CD4-positive, CD25-positive, alpha-beta regulatory T cell (primary cell): ENCODE results near the gene ACVR2B. TPM values are rescaled to one million over a fixed set of nuclear protein-coding genes. Genes with fewer than 3 reads are reported as not detected.
"Not testable (repeated sequence)": the region's sequence is repeated elsewhere in the genome, so short reads cannot be mapped to it uniquely, and the experiment has no call there.

ENCODE experiments used
- ATAC-seq, 2 donors: fragments of 150-1000 bp; cut with Tn5 transposase; one replicate each; pipeline ENCODE4 v1.10.0; 2021; ENCODE audit warnings: low read depth in 2 of 2, moderate number of reproducible peaks in 2 of 2, moderate library complexity in 1 of 2
- DNase-seq, 3 donors: peaks; one replicate each; pipeline versions ENCODE4 v3.0.0 to v3.0.0-alpha.2; 2012 to 2022; ENCODE audit warnings: mixed read lengths in 1 of 3
- H3K27ac ChIP-seq: one replicate; pipeline ENCODE4 v1.7.0; 2013; ENCODE audit warnings: mild to moderate bottlenecking, low read length; ENCODE audit not compliant: insufficient read depth, poor library complexity, severe bottlenecking
- H3K27me3 ChIP-seq: one replicate; pipeline ENCODE4 v1.7.0; 2013; ENCODE audit warnings: low read length; ENCODE audit not compliant: control insufficient read depth, insufficient read depth
- H3K36me3 ChIP-seq: one replicate; pipeline ENCODE4 v1.7.0; 2013; ENCODE audit warnings: mild to moderate bottlenecking, low read length, moderate library complexity; ENCODE audit not compliant: control insufficient read depth, insufficient read depth
- H3K4me1 ChIP-seq: 2 replicates; pipeline ENCODE4 v1.7.0; 2013; ENCODE audit warnings: mild to moderate bottlenecking, low read length; ENCODE audit not compliant: insufficient read depth, control insufficient read depth, poor library complexity, severe bottlenecking
- H3K4me3 ChIP-seq: one replicate; pipeline ENCODE4 v1.7.0; 2013; ENCODE audit warnings: low read depth, mild to moderate bottlenecking, low read length, moderate library complexity
- H3K9me3 ChIP-seq, 2 experiments: 1 replicate in 1 of 2; 2 replicates in 1 of 2; pipeline ENCODE4 v1.7.0; 2013; ENCODE audit warnings: low read length in 2 of 2, mild to moderate bottlenecking in 1 of 2, moderate library complexity in 1 of 2; ENCODE audit not compliant: control insufficient read depth in 2 of 2
- H3K27ac Mint-ChIP-seq, 3 donors: one replicate each; pipeline ENCODE4 v1.8.0; 2020 to 2022; ENCODE audit warnings: mild to moderate bottlenecking in 3 of 3, mixed read lengths in 3 of 3, moderate library complexity in 2 of 3
- H3K27me3 Mint-ChIP-seq: one replicate; pipeline ENCODE4 v1.8.0; 2022; ENCODE audit warnings: mild to moderate bottlenecking, mixed read lengths
- H3K36me3 Mint-ChIP-seq: one replicate; pipeline ENCODE4 v1.8.0; 2020; ENCODE audit warnings: mixed read lengths
- H3K4me1 Mint-ChIP-seq, 4 donors: one replicate each; pipeline ENCODE4 v1.8.0; 2020 to 2022; ENCODE audit warnings: mixed read lengths in 4 of 4, mild to moderate bottlenecking in 1 of 4
- H3K4me3 Mint-ChIP-seq, 4 donors: one replicate each; pipeline ENCODE4 v1.8.0; 2020 to 2022; ENCODE audit warnings: mild to moderate bottlenecking in 4 of 4, mixed read lengths in 4 of 4, moderate library complexity in 3 of 4
- H3K9me3 Mint-ChIP-seq, 7 donors: one replicate each; pipeline ENCODE4 v1.8.0; 2020 to 2022; ENCODE audit warnings: mixed read lengths in 7 of 7, mild to moderate bottlenecking in 3 of 7, moderate library complexity in 2 of 7
- polyA plus RNA-seq, 4 donors: library from polyadenylated mRNA; unstranded; fragments of 300-500 nt; fragmentation: Illumina TruSeq; gene quantifications; one replicate each; pipeline ENCODE4 v1.2.3, GENCODE V29; 2021
- total RNA-seq: library from RNA; stranded (reverse); gene quantifications from one replicate; pipeline ENCODE4 v1.2.3, GENCODE V29; 2022

The ACVR2B gene
- total and polyA plus RNA-seq, 5 donors from 2014 or later, result 0.14 to 12.7 (median 1.4) TPM

GRCh38 chr3:38433661-38434060, 20.0 kb upstream of the ACVR2B start:
- not testable (repeated sequence) for H3K4me3 Mint-ChIP-seq, H3K27me3 ChIP-seq

GRCh38 chr3:38438436-38439069, 15.1 kb upstream of the ACVR2B start:
- not testable (repeated sequence) for H3K27me3 Mint-ChIP-seq, H3K36me3 ChIP-seq, H3K36me3 Mint-ChIP-seq, H3K27ac ChIP-seq, H3K27ac Mint-ChIP-seq, H3K27me3 ChIP-seq, ATAC-seq, H3K4me1 ChIP-seq
- peak in 2 of 3 donors; percentile 29 to 49 for DNase-seq
- Mint-ChIP-seq H3K9me3 (peaks cover 4 to 38% (median 18%) of the 10 kb centered on the region in 7 donors), H3K4me1 (peaks cover 0 to 21% (median 6%) of the 10 kb centered on the region in 4 donors), H3K4me3 (peak overlapping the region in 1 of 4 donors; percentile 48)
- Histone ChIP-seq H3K9me3 (peaks cover 12 to 19% of the 10 kb centered on the region in 2 experiments), H3K4me3 (peak overlapping the region; percentile 41)

More at GRCh38 chr3:38433661-38434060, 20.0 kb upstream of the ACVR2B start:
- H3K4me3 ChIP-seq, DNase-seq, H3K36me3 Mint-ChIP-seq, H3K27ac ChIP-seq, H3K27me3 Mint-ChIP-seq, H3K36me3 ChIP-seq, H3K27ac Mint-ChIP-seq, ATAC-seq: not testable (repeated sequence)
- Mint-ChIP-seq H3K9me3 (peaks cover 5 to 58% (median 26%) of the 10 kb centered on the region in 7 donors), H3K4me1 (peaks cover 4 to 26% (median 10%) of the 10 kb centered on the region in 4 donors)
- peaks cover 20 to 26% of the 10 kb centered on the region in 2 experiments for H3K9me3 ChIP-seq
- H3K4me1 ChIP-seq, result peaks cover 13% of the 10 kb centered on the region

- not testable (repeated sequence) for H3K27ac ChIP-seq, H3K36me3 Mint-ChIP-seq, DNase-seq, ATAC-seq, H3K4me3 Mint-ChIP-seq, H3K27me3 ChIP-seq, H3K4me1 ChIP-seq, H3K9me3 Mint-ChIP-seq, H3K9me3 ChIP-seq, H3K36me3 ChIP-seq, H3K27ac Mint-ChIP-seq, H3K4me3 ChIP-seq
- Mint-ChIP-seq H3K4me1 (peaks cover 0 to 11% (median 3%) of the 10 kb centered on the region in 4 donors), H3K27me3 (peaks cover 24% of the 10 kb centered on the region)
Measured at GRCh38 chr3:38443205-38443604, 10.5 kb upstream of the ACVR2B start.

GRCh38 chr3:38446085-38446686, 7.5 kb upstream of the ACVR2B start:
- H3K4me3 ChIP-seq, result no peak overlapping the region
- Mint-ChIP-seq H3K4me1 (no peaks in the 10 kb centered on the region), H3K27me3 (peaks cover 32% of the 10 kb centered on the region), H3K27ac (no peak overlapping the region), H3K36me3 (peaks cover 3% of the 10 kb centered on the region), H3K9me3 (peaks cover 0 to 6% (median 0%) of the 10 kb centered on the region in 7 donors), H3K4me3 (no peak overlapping the region)
- peaks cover 0 to 3% of the 10 kb centered on the region in 2 experiments for H3K9me3 ChIP-seq
- DNase-seq (no peak), ATAC-seq (no peak)
- H3K27me3 ChIP-seq, result no peaks in the 10 kb centered on the region
- no peaks in the 10 kb centered on the region for H3K36me3 ChIP-seq
- H3K27ac ChIP-seq, result no peak overlapping the region
- H3K4me1 ChIP-seq, result no peaks in the 10 kb centered on the region

- H3K4me3 ChIP-seq, result no peak overlapping the region
- Mint-ChIP-seq H3K27ac (no peak overlapping the region), H3K9me3 (peaks cover 0 to 6% (median 0%) of the 10 kb centered on the region in 7 donors), H3K27me3 (peaks cover 37% of the 10 kb centered on the region), H3K4me3 (no peak overlapping the region), H3K4me1 (no peaks in the 10 kb centered on the region), H3K36me3 (peaks cover 3% of the 10 kb centered on the region)
- ATAC-seq (no peak), DNase-seq (no peak)
- H3K4me1 ChIP-seq, result no peaks in the 10 kb centered on the region
- H3K9me3 ChIP-seq, result peaks cover 0 to 3% of the 10 kb centered on the region in 2 experiments
- no peaks in the 10 kb centered on the region for H3K36me3 ChIP-seq
- H3K27ac ChIP-seq, result no peak overlapping the region
- no peaks in the 10 kb centered on the region for H3K27me3 ChIP-seq
Measured at GRCh38 chr3:38446812-38447211, 6.9 kb upstream of the ACVR2B start.

GRCh38 chr3:38450853-38451252, 2.8 kb upstream of the ACVR2B start:
- Histone ChIP-seq H3K9me3 (peaks cover 0 to 3% of the 10 kb centered on the region in 2 experiments), H3K4me1 (peaks cover 24% of the 10 kb centered on the region), H3K27ac (no peak overlapping the region), H3K36me3 (no peaks in the 10 kb centered on the region), H3K27me3 (no peaks in the 10 kb centered on the region), H3K4me3 (no peak overlapping the region)
- Mint-ChIP-seq H3K4me3 (peak overlapping the region in 2 of 4 donors; percentile 58 to 93), H3K27ac (no peak overlapping the region), H3K36me3 (peaks cover 3% of the 10 kb centered on the region), H3K27me3 (peaks cover 42% of the 10 kb centered on the region), H3K9me3 (peaks cover 0 to 4% (median 0%) of the 10 kb centered on the region in 7 donors), H3K4me1 (peaks cover 0 to 19% (median 6%) of the 10 kb centered on the region in 4 donors)
- ATAC-seq (no peak), DNase-seq (no peak)

GRCh38 chr3:38453913-38454177, 155 bp downstream of the ACVR2B start:
- Mint-ChIP-seq H3K36me3 (peaks cover 3% of the 10 kb centered on the region), H3K4me3 (no peak overlapping the region), H3K4me1 (peaks cover 0 to 33% (median 12%) of the 10 kb centered on the region in 4 donors), H3K27me3 (peaks cover 18% of the 10 kb centered on the region), H3K9me3 (peaks cover 0 to 3% (median 0%) of the 10 kb centered on the region in 7 donors), H3K27ac (no peak overlapping the region)
- Histone ChIP-seq H3K27me3 (no peaks in the 10 kb centered on the region), H3K9me3 (peaks cover 0 to 3% of the 10 kb centered on the region in 2 experiments), H3K4me3 (no peak overlapping the region), H3K4me1 (peaks cover 27% of the 10 kb centered on the region), H3K27ac (no peak overlapping the region), H3K36me3 (no peaks in the 10 kb centered on the region)
- DNase-seq (no peak), ATAC-seq (peak in 1 of 2 donors; percentile 5)
